NCI-H1694 (cell line): ENCODE data around the gene MAGEA2.
"Not testable (repeated sequence)": the region's sequence is repeated elsewhere in the genome, so short reads cannot be mapped to it uniquely, and the experiment has no call there.

Source experiments
- DNase-seq: peaks from one replicate; lab custom pipeline; 2025; lab: John Stamatoyannopoulos, UW

The MAGEA2 gene

GRCh38 chrX:152706500-152706899 is 47.1 kb downstream of the MAGEA2 start:
- not testable (repeated sequence) for DNase-seq

GRCh38 chrX:152700390-152700789 is 53.3 kb downstream of the MAGEA2 start:
- DNase-seq = not testable (repeated sequence)
